Calu3 (cell line): Measurements from ENCODE around the gene RNF182. TPM values are rescaled to one million over a fixed set of nuclear protein-coding genes. Genes with fewer than 3 reads are reported as not detected.
"Not testable (repeated sequence)": the region's sequence is repeated elsewhere in the genome, so short reads cannot be mapped to it uniquely, and the experiment has no call there.

Source experiments
- BruUV-seq: library from RNA; stranded (reverse); fragments of 400-500 nt; replicated peaks from 2 replicates; lab custom pipeline; 2021; lab: Mats Ljungman, UMichigan
- CTCF ChIA-PET: fragments of 300-600 bp; sonication (Branson Sonifier 250); formaldehyde crosslinking; loops from one replicate; lab custom pipeline; 2022; ENCODE audit warnings: antibody characterized with exemption; lab: Charles Lee
- DNase-seq: peaks from one replicate; pipeline ENCODE4 v3.0.0; 2022
- H3K27ac Mint-ChIP-seq: one replicate; pipeline ENCODE4 v1.8.0; 2022; ENCODE audit warnings: mixed read lengths; ENCODE audit not compliant: unreplicated experiment
- H3K27me3 Mint-ChIP-seq: one replicate; pipeline ENCODE4 v1.8.0; 2022; ENCODE audit warnings: mixed read lengths; ENCODE audit not compliant: unreplicated experiment
- H3K36me3 Mint-ChIP-seq: one replicate; pipeline ENCODE4 v1.8.0; 2022; ENCODE audit warnings: mild to moderate bottlenecking, moderate library complexity, mixed read lengths; ENCODE audit not compliant: insufficient read depth, unreplicated experiment
- H3K4me1 Mint-ChIP-seq: one replicate; pipeline ENCODE4 v1.8.0; 2022; ENCODE audit warnings: mild to moderate bottlenecking, low read depth, mixed read lengths; ENCODE audit not compliant: unreplicated experiment
- H3K4me3 Mint-ChIP-seq: one replicate; pipeline ENCODE4 v1.8.0; 2022; ENCODE audit warnings: mild to moderate bottlenecking, low read depth, moderate library complexity, mixed read lengths; ENCODE audit not compliant: unreplicated experiment
- H3K9me3 Mint-ChIP-seq: one replicate; pipeline ENCODE4 v1.8.0; 2022; ENCODE audit warnings: low read depth, mixed read lengths; ENCODE audit not compliant: unreplicated experiment
- intact Hi-C: fragments of 100-400 bp; cut with micrococcal nuclease; formaldehyde crosslinking; loops from one replicate; pipeline ENCODE4 v1.10.0; 2022; ENCODE audit not compliant: unreplicated experiment
- total RNA-seq: library from RNA; stranded (reverse); gene quantifications from 2 replicates; pipeline ENCODE4 v1.2.3, GENCODE V29; 2022
- TF ChIP-seq, protein P1 (sequence below): fragments of 200-600 bp; IDR thresholded peaks from one replicate; pipeline ENCODE4 v1.8.0; 2022; ENCODE audit warnings: antibody characterized with exemption; ENCODE audit not compliant: unreplicated experiment

The RNF182 gene
- total RNA-seq, 1 experiment from 2014 or later, result 1.1 TPM

- peaks cover 12% of the 10 kb centered on the region for H3K27me3 Mint-ChIP-seq
- H3K4me1 Mint-ChIP-seq, result no peaks in the 10 kb centered on the region
- no peak overlapping the region for H3K4me3 Mint-ChIP-seq
- no peaks in the 10 kb centered on the region for H3K9me3 Mint-ChIP-seq
- DNase-seq, result no peak
- BruUV-seq, result no TSS peak
- intact Hi-C loops, result no loop called here
- no peaks in the 10 kb centered on the region for H3K36me3 Mint-ChIP-seq
- no peak overlapping the region for H3K27ac Mint-ChIP-seq
- TF ChIP-seq, protein P1, sequence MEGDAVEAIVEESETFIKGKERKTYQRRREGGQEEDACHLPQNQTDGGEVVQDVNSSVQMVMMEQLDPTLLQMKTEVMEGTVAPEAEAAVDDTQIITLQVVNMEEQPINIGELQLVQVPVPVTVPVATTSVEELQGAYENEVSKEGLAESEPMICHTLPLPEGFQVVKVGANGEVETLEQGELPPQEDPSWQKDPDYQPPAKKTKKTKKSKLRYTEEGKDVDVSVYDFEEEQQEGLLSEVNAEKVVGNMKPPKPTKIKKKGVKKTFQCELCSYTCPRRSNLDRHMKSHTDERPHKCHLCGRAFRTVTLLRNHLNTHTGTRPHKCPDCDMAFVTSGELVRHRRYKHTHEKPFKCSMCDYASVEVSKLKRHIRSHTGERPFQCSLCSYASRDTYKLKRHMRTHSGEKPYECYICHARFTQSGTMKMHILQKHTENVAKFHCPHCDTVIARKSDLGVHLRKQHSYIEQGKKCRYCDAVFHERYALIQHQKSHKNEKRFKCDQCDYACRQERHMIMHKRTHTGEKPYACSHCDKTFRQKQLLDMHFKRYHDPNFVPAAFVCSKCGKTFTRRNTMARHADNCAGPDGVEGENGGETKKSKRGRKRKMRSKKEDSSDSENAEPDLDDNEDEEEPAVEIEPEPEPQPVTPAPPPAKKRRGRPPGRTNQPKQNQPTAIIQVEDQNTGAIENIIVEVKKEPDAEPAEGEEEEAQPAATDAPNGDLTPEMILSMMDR, result no peak
- CTCF ChIA-PET, result interaction anchor here (0.6 kb wide), 1 partner anchor 73 kb away, joined by 4 read pairs; no protein-coding TSS in a partner anchor
Measured at GRCh38 chr6:14016935-14017625, 92.3 kb downstream of the RNF182 start.

GRCh38 chr6:14017626-14018475, 93.1 kb downstream of the RNF182 start:
- peaks cover 12% of the 10 kb centered on the region for H3K27me3 Mint-ChIP-seq
- H3K36me3 Mint-ChIP-seq, result no peaks in the 10 kb centered on the region
- H3K27ac Mint-ChIP-seq, result no peak overlapping the region
- H3K9me3 Mint-ChIP-seq, result no peaks in the 10 kb centered on the region
- TF ChIP-seq, protein P1, result no peak
- BruUV-seq, result no TSS peak
- no peak overlapping the region for H3K4me3 Mint-ChIP-seq
- intact Hi-C loops, result no loop called here
- CTCF ChIA-PET, result interaction anchor here (0.6 to 1.0 kb wide), 2 partner anchors 18 to 74 kb away, joined by 3 to 4 read pairs; no protein-coding TSS in a partner anchor
- DNase-seq, result no peak
- H3K4me1 Mint-ChIP-seq, result no peaks in the 10 kb centered on the region

DNA sequence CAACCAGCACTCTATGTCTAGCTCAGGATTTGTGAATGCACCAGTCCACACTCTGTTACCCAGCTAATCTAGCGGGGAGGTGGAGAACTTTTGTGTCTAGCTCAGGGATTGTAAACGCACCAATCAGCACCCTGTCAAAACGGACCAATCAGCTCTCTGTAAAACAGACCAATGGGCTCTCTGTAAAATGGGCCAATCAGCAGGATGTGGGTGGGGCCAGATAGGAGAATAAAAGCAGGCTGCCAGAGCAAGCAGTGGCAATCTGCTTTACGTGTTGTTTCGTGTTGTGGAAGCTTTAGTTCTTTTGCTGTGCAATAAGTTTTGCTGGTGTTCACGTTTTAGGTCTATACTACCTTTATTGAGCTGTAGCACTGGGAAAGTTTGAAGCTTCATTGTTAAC, 93.8 kb downstream of the RNF182 start:
- intact Hi-C loops, H3K9me3 Mint-ChIP-seq, H3K4me3 Mint-ChIP-seq, DNase-seq, H3K4me1 Mint-ChIP-seq, BruUV-seq, H3K27ac Mint-ChIP-seq, H3K36me3 Mint-ChIP-seq: not testable (repeated sequence)
- CTCF ChIA-PET, result interaction anchor here (1.0 kb wide), 1 partner anchor 17 kb away, joined by 3 read pairs; no protein-coding TSS in a partner anchor
- H3K27me3 Mint-ChIP-seq, result peaks cover 12% of the 10 kb centered on the region

DNA sequence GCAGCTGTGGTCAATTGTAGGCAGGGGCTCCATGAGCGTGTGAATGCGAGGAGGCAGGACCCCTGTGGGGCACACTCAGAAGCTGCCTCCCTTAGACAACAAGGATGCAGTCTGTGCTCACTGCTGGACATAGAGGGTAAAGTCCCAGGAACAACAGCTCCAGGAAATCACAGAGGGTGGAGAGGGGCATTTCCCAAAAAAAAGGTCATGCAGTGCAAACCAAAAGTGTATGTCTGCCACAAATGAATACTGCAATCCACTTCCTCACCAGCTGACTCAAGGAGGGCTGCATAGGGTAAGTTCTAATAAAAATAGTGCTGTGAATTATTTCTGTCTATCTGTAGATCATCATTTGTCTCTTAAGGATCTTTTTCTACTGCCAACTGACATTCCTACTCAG, 95.8 kb downstream of the RNF182 start:
- H3K36me3 Mint-ChIP-seq, result no peaks in the 10 kb centered on the region
- DNase-seq, result no peak
- no peak overlapping the region for H3K27ac Mint-ChIP-seq
- H3K4me3 Mint-ChIP-seq, result no peak overlapping the region
- BruUV-seq, result no TSS peak
- CTCF ChIA-PET, result no interaction called here
- intact Hi-C loops, result no loop called here
- H3K27me3 Mint-ChIP-seq, result no peaks in the 10 kb centered on the region
- H3K4me1 Mint-ChIP-seq, result peaks cover 7% of the 10 kb centered on the region
- no peaks in the 10 kb centered on the region for H3K9me3 Mint-ChIP-seq
- TF ChIP-seq, protein P1, result no peak
